Lower leg skin (tissue), 3 donors: ENCODE measurements around the gene NTM.

Source experiments
- CTCF ChIP-seq, 3 donors: fragments of 450-650 bp; IDR thresholded peaks; one replicate each; pipeline ENCODE4 v1.5.1; 2016; ENCODE audit warnings: antibody characterized with exemption in 3 of 3, mild to moderate bottlenecking in 3 of 3, moderate library complexity in 2 of 3
- POLR2A ChIP-seq, 2 donors: fragments of 450-650 bp; IDR thresholded peaks; one replicate each; pipeline ENCODE4 v1.6.1; 2016 to 2017; ENCODE audit warnings: antibody characterized with exemption in 2 of 2, mild to moderate bottlenecking in 1 of 2, moderate library complexity in 1 of 2

GRCh38 chr11:131597890-131598289 lies 227.5 kb downstream of the NTM start:
- TF ChIP-seq POLR2A (IDR thresholded peaks at IDR 0.05) = no peak
- TF ChIP-seq CTCF (IDR thresholded peaks at IDR 0.05) = no peak
